Cardiac ventricle fibroblast (primary cell): ENCODE measurements around the gene ZACN. TPM values are rescaled to one million over a fixed set of nuclear protein-coding genes. Genes with fewer than 3 reads are reported as not detected.

Experiments used
- total RNA-seq: library from RNA; depleted of rRNA; stranded (reverse); fragments of >200 nt; gene quantifications from 2 replicates; pipeline ENCODE4 v1.2.3, GENCODE V29; 2015

Gene ZACN
- not detected in 2 replicates for total RNA-seq

DNA sequence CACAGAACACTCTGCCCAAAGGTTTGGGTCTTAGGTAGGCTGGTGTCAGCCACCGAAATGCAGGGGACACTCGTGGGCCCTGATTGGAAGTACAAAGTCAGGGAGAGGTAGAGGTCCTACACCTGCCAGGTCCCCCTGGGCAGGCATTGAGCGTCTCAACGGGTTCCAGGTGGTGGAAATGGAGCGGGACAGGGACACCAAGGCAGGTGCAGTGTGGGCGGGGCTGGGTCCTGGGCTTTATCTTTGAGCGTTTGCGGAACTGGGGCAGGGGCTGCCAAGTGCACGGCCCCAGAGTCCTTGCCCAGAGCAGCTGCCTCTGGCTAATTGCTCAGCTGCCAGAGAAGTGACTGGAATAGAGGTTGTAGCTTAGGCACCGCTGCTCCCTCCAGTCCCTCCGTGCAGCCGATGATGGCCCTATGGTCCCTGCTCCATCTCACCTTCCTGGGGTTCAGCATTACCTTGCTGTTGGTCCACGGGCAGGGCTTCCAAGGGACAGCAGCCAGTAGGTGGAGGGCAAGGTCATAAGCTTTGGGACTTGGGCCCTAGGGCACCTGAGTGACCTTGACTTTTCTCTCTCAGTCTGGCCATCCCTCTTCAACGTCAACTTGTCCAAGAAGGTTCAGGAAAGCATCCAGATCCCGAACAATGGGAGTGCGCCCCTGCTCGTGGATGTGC lies at the start of gene ZACN:
Gene ZACN (plus strand): TSS at position 323 of the 675 bp plus-strand sequence. CDS start 83 bp downstream, at position 406.

GRCh38 chr17:76072148-76072858 lies 6.7 kb upstream of the ZACN start, which contains the start of gene SRP68:
Gene SRP68 (minus strand): TSS chr17:76072517. CDS start chr17:76072491, 26 bp downstream.

GRCh38 chr17:76074390-76075363 lies 4.3 kb upstream of the ZACN start, which contains the start of gene GALR2:
Gene GALR2 (plus strand): TSS chr17:76074781. CDS start chr17:76074884, 103 bp downstream.

DNA sequence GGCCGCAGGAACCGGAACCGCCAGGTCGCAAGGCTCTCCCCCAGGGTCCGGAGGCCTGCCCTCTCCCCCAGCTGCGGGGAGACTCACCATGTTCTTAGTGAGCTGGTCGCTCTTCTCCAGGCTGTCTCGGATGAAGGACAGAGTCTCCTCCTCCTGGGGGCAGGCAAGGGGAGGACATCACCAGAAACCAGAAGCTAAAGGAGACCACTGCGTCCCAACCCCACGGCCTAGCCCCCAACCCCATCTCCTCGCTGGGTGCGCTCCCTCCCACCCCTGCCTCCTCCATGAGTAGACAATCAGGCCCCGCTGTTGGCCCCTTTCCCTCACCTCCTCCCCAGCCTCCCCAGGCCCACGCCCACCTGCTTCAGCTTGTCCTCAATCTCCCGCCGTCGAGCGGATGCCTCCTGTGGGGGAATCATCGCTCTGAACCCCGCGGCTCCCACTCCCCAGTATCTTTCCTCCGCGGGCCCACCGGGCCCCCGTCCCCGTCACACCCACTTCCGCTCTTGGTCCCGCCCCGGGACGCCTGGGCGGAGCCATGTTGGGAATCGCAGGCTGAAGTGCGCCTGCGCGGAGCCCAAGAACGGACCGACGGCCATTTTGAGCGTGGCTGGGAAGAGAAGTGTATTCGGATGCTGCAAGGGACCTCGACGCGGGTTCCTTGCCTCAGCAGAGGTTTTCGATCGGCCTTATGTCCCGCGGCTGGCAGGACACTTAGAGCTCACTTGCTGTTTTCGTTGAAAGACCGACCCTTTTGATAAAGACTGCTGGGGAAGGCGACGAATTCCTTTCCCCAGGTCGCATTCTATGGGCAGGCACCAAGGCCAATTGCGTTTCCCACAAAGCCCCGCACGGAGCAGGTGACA lies 24.5 kb downstream of the ZACN start, which contains the start of gene EXOC7:
Gene EXOC7 (minus strand): TSS at position 514 of the 866 bp plus-strand sequence. CDS start 95 bp downstream, at position 419.

Other genes with a start within 250 kb of the ZACN start
- gene UNC13D, start 234.8 kb upstream of the ZACN start, total RNA-seq = 0.12 and 0.20 TPM in 2 replicates
- 35.1 and 43.8 TPM in 2 replicates for gene WBP2, start 223.8 kb upstream of the ZACN start, total RNA-seq
- 31.0 and 35.9 TPM in 2 replicates for gene TRIM47, start 200.6 kb upstream of the ZACN start, total RNA-seq
- gene TRIM65, start 182.2 kb upstream of the ZACN start, total RNA-seq = 23.9 and 24.8 TPM in 2 replicates
- 22.2 and 30.8 TPM in 2 replicates for gene MRPL38, start 174.3 kb upstream of the ZACN start, total RNA-seq
- 2.7 and 9.9 TPM in 2 replicates for gene FBF1, start 138.1 kb upstream of the ZACN start, total RNA-seq
- gene ACOX1, start 100.0 kb upstream of the ZACN start, total RNA-seq = 37.6 and 47.4 TPM in 2 replicates
- 9.2 and 13.2 TPM in 2 replicates for gene TEN1, start 99.9 kb upstream of the ZACN start, total RNA-seq
- gene CDK3, start 78.3 kb upstream of the ZACN start, total RNA-seq = 1.6 and 2.4 TPM in 2 replicates
- gene EVPL, start 51.9 kb upstream of the ZACN start, total RNA-seq = not detected in 2 replicates
- gene SRP68, start 6.7 kb upstream of the ZACN start, total RNA-seq = 40.8 and 48.2 TPM in 2 replicates
- gene GALR2, start 4.4 kb upstream of the ZACN start, total RNA-seq = not detected in 2 replicates
- gene EXOC7, start 24.6 kb downstream of the ZACN start, total RNA-seq = 44.9 and 59.0 TPM in 2 replicates
- gene FOXJ1, start 62.1 kb downstream of the ZACN start, total RNA-seq = not detected in 2 replicates
- gene RNF157, start 161.3 kb downstream of the ZACN start, total RNA-seq = 0.10 and 0.44 TPM in 2 replicates
- gene UBALD2, start 186.2 kb downstream of the ZACN start, total RNA-seq = 4.5 and 5.9 TPM in 2 replicates
- gene QRICH2, start 229.1 kb downstream of the ZACN start, total RNA-seq = 0.98 and 1.8 TPM in 2 replicates